Measurements from ENCODE around the gene COPA. TPM values are rescaled to one million over a fixed set of nuclear protein-coding genes. Genes with fewer than 3 reads are reported as not detected.
A peak's percentile ranks its signal among the peaks of the same experiment; 100 is the strongest.
"Not testable (repeated sequence)": the region's sequence is repeated elsewhere in the genome, so short reads cannot be mapped to it uniquely, and the experiment has no call there.

The COPA gene
- 178 TPM for total RNA-seq (ENCODE audit: unreplicated experiment)
- long read RNA-seq, full-length matches to known transcripts, result 18 of 50 reads
- long read RNA-seq, partial matches to known transcripts, result 29 of 50 reads
- long read RNA-seq, other reads (novel, unspliced or antisense), result 3 of 50 reads

DNA sequence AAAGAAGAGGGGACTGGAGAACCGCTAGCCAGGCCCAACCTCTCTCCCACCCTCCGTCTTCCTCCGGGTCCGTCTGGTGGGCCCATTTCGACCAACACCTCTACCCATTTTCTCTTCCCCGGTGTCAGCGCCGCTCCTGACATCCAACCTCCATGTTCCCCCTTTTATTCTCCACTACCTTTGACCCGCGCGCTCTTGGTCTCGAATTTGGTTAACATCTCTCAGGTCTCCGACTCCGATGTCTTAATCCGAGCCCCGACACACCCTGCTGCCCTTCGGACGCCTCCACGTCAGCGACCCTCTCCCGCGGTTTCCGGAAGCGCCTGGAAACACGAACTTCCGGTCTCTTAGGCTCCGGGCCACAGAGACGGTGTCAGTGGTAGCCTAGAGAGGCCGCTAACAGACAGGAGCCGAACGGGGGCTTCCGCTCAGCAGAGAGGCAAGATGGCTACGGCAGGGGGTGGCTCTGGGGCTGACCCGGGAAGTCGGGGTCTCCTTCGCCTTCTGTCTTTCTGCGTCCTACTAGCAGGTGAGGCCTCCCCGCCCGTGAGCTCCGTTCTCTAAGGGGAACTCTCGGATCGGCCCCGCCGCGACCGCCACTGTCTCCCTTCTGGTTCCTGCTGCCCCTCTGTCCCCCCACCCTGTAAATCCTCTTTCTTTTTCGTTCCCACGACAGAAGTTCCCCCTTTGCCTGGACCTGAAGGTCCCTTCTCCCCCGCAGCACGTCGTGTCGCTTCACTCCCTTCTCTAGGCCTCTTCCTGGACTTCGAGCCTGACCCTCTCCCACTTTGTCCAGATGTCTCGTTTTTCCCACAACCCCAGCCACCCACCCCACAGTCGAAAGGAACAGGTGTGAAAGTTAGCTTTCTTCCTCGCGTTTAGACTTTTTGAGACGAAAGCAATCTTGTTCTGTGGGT is at the start of gene COPA, which contains the start of gene NCSTN:
TSS of gene COPA (minus strand) at position 298 of the 917 bp plus-strand sequence. CDS start at position 218, 80 bp downstream.
TSS of gene NCSTN (plus strand) at position 431 of the 917 bp plus-strand sequence. CDS start at position 445, 14 bp downstream.
- DNase-seq (ENCODE audit: low spot score), result peak; percentile 87
- peak within 1 kb of the TSS; percentile 100 for H3K27ac Mint-ChIP-seq (ENCODE audit: unreplicated experiment)
- peaks cover 44% of the 10 kb centered on the region for H3K4me1 Mint-ChIP-seq (ENCODE audit: unreplicated experiment)
- no peaks in the 10 kb centered on the region for H3K9me3 Mint-ChIP-seq (ENCODE audit: unreplicated experiment)
- TF ChIP-seq, protein P1, sequence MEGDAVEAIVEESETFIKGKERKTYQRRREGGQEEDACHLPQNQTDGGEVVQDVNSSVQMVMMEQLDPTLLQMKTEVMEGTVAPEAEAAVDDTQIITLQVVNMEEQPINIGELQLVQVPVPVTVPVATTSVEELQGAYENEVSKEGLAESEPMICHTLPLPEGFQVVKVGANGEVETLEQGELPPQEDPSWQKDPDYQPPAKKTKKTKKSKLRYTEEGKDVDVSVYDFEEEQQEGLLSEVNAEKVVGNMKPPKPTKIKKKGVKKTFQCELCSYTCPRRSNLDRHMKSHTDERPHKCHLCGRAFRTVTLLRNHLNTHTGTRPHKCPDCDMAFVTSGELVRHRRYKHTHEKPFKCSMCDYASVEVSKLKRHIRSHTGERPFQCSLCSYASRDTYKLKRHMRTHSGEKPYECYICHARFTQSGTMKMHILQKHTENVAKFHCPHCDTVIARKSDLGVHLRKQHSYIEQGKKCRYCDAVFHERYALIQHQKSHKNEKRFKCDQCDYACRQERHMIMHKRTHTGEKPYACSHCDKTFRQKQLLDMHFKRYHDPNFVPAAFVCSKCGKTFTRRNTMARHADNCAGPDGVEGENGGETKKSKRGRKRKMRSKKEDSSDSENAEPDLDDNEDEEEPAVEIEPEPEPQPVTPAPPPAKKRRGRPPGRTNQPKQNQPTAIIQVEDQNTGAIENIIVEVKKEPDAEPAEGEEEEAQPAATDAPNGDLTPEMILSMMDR (IDR thresholded peaks at IDR 0.05; ENCODE audit: unreplicated experiment), result no peak
- H3K27me3 Mint-ChIP-seq (ENCODE audit: unreplicated experiment), result peaks cover 5% of the 10 kb centered on the region
- peak within 1 kb of the TSS; percentile 100 for H3K4me3 Mint-ChIP-seq (ENCODE audit: unreplicated experiment)
- H3K36me3 Mint-ChIP-seq (ENCODE audit: low read depth, unreplicated experiment), result peaks cover 30% of the 10 kb centered on the region

DNA sequence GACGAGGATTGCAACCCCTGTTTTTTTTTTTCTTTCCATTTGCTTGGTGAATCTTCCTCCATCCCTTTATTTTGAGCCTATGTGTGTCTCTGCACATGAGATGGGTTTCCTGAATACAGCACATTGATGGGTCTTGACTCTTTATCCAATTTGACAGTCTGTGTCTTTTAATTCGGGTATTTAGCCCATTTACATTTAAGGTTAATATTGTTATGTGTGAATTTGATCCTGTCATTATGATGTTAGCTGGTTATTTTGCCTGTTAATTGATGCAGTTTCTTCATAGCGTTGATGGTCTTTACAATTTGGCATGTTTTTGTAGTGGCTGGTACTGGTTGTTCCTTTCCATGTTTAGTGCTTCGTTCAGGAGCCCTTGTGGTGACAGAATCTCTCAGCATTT is 45.4 kb upstream of the COPA start:
- H3K27ac Mint-ChIP-seq (ENCODE audit: unreplicated experiment); H3K4me1 Mint-ChIP-seq (ENCODE audit: unreplicated experiment); DNase-seq (ENCODE audit: low spot score); H3K4me3 Mint-ChIP-seq (ENCODE audit: unreplicated experiment); H3K36me3 Mint-ChIP-seq (ENCODE audit: low read depth, unreplicated experiment); H3K9me3 Mint-ChIP-seq (ENCODE audit: unreplicated experiment); H3K27me3 Mint-ChIP-seq (ENCODE audit: unreplicated experiment): not testable (repeated sequence)

DNA sequence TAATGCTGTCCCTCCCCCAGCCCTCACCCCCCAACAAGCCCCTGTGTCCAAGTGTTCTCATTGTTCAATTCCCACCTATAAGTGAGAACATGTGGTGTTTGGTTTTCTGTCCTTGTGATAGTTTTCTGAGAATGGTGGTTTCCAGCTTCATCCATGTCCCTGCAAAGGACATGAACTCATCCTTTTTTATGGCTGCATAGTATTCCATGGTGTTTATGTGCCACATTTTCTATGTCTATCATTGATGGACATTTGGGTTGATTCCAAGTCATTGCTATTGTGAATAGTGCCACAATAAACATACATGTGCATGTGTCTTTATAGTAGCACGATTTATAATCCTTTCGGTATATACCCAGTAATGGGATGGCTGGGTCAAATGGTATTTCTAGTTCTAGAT is 41.8 kb upstream of the COPA start:
- not testable (repeated sequence) for H3K4me1 Mint-ChIP-seq (ENCODE audit: unreplicated experiment); H3K36me3 Mint-ChIP-seq (ENCODE audit: low read depth, unreplicated experiment); H3K4me3 Mint-ChIP-seq (ENCODE audit: unreplicated experiment); H3K27me3 Mint-ChIP-seq (ENCODE audit: unreplicated experiment); H3K27ac Mint-ChIP-seq (ENCODE audit: unreplicated experiment); H3K9me3 Mint-ChIP-seq (ENCODE audit: unreplicated experiment); DNase-seq (ENCODE audit: low spot score)

DNA sequence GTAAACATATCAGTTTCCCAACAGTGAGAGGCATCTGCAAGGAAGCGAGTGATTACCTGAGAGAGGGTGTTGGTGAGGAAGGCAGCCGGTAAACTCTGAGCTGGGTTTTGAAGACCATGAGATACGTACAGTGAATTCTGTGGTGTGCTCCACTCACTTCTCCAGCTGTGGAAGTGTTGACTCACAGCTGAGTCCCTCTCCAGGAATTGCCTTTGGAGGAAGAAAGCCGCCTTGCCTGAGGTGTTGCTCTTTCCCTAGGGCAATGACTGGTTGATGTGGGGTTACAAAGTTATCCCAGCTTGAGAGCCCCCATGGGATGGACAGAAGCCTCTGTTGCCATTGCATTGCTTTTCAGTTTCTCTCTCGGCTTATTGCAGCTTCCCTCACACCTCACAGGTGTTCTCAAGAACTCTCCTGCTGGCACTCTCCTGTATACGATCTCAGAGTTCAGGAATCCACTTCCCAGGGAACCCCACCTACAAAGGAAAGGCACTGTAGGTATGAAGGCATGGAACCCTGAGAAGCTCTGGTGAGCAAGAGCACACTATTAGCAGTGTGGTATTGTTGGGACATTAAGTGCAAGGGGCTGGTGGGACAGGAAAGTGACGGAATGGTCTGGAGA is 34.6 kb upstream of the COPA start:
- DNase-seq (ENCODE audit: low spot score), result no peak
- Mint-ChIP-seq H3K36me3 (ENCODE audit: low read depth, unreplicated experiment) (no peaks in the 10 kb centered on the region), H3K9me3 (ENCODE audit: unreplicated experiment) (no peaks in the 10 kb centered on the region), H3K27ac (ENCODE audit: unreplicated experiment) (no peak overlapping the region), H3K27me3 (ENCODE audit: unreplicated experiment) (peaks cover 8% of the 10 kb centered on the region), H3K4me3 (ENCODE audit: unreplicated experiment) (no peak overlapping the region), H3K4me1 (ENCODE audit: unreplicated experiment) (peaks cover 20% of the 10 kb centered on the region)
- TF ChIP-seq, protein P1 (IDR thresholded peaks at IDR 0.05; ENCODE audit: unreplicated experiment), result no peak

DNA sequence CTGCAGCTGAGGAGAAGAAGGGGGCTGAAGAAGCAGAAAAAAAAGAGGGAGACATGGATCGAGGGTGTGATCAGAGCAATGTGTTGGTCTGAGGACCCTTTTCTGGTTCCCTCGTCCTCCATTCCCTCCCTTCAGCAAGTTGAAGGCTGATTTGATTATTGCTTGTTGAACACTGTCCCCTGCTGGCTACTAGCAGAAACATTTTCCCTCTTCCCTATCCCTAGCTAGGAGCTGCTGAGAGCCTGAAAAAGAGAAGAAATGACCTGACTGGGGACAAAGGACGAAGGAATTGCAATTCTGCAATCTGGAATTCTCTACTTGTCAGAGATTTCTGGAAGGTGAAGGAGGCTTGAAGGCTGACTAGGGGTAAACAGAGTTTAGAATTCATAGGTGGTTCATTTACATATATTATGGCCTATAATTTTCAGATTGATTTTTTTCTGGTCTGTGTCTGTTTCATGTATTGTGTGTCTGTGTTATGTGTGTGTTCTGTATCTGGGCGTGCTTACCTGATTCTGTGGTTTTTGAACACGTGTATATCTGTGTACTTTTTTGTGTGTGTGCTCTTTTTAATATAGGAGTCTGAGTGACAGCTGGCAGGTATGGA is 33.6 kb upstream of the COPA start:
- TF ChIP-seq, protein P1 (IDR thresholded peaks at IDR 0.05; ENCODE audit: unreplicated experiment), result peak; percentile 66
- Mint-ChIP-seq H3K27ac (ENCODE audit: unreplicated experiment) (no peak overlapping the region), H3K9me3 (ENCODE audit: unreplicated experiment) (no peaks in the 10 kb centered on the region), H3K27me3 (ENCODE audit: unreplicated experiment) (peaks cover 8% of the 10 kb centered on the region), H3K36me3 (ENCODE audit: low read depth, unreplicated experiment) (no peaks in the 10 kb centered on the region), H3K4me1 (ENCODE audit: unreplicated experiment) (peaks cover 20% of the 10 kb centered on the region), H3K4me3 (ENCODE audit: unreplicated experiment) (no peak overlapping the region)
- peak; percentile 33 for DNase-seq (ENCODE audit: low spot score)

Data from endothelial cell (in vitro differentiated cells).